SK-N-MC (cell line): ENCODE data around the gene CHMP2B.

Experiments used
- EZH2 ChIP-seq: fragments of 200-600 bp; sonication (generic); IDR thresholded peaks from one replicate; pipeline ENCODE4 v1.6.1; 2017; ENCODE audit warnings: antibody characterized with exemption
- FOXP2 ChIP-seq: optimal IDR thresholded peaks from 2 replicates; pipeline ENCODE3; 2011; ENCODE audit warnings: mild to moderate bottlenecking, moderate library complexity; ENCODE audit not compliant: insufficient read depth; ENCODE audit errors: extremely low read length, control extremely low read depth
- POLR2AphosphoS5 ChIP-seq: IDR thresholded peaks from 2 replicates; pipeline ENCODE4 v1.6.1; 2012; ENCODE audit warnings: mild to moderate bottlenecking, low read depth, low read length, borderline replicate concordance

GRCh38 chr3:87269723-87270122, 42.6 kb downstream of the CHMP2B start:
- TF ChIP-seq FOXP2 (no peak), POLR2AphosphoS5 (no peak), EZH2 (no peak)
